Measurements from ENCODE around the gene CRACR2A. TPM values are rescaled to one million over a fixed set of nuclear protein-coding genes. Genes with fewer than 3 reads are reported as not detected.

CRACR2A gene
- total RNA-seq, 1 experiment from 2014 or later: 0.92 TPM

GRCh38 chr12:3750616-3751015 lies 2.3 kb downstream of the CRACR2A start:
- in situ Hi-C loops (cut with HindIII; ENCODE audit: low pct_unique_long_range_greater_than_20kb, low sequenced_read_pairs) (no loop called here), intact Hi-C loops (cut with micrococcal nuclease; ENCODE audit: unreplicated experiment) (no loop called here)
- Histone ChIP-seq H3K27ac (ENCODE audit: low read length) (no peak overlapping the region), H3K9me3 (ENCODE audit: control insufficient read depth, insufficient read depth, low read depth, low read length) (no peaks in the 10 kb centered on the region), H3K27me3 (ENCODE audit: control insufficient read depth, insufficient read depth, low read length) (no peaks in the 10 kb centered on the region; the same call in 1 of the 2 replicates), H3K4me3 (ENCODE audit: low read depth in 2 of 2, low read length in 2 of 2) (no peak overlapping the region), H3K36me3 (ENCODE audit: control insufficient read depth, insufficient read depth, low read length) (no peaks in the 10 kb centered on the region), H3K4me1 (ENCODE audit: control insufficient read depth, insufficient read depth, low read length) (no peaks in the 10 kb centered on the region; the same call in 1 of the 2 replicates)
- ChIA-PET POLR2A (no interaction called here), CTCF (no interaction called here)
- ATAC-seq (no peak), DNase-seq (ENCODE audit: low read depth, low spot score) (no peak)
- TF ChIP-seq TCF7L2 (IDR thresholded peaks at IDR 0.05; ENCODE audit: low read depth, low read length): no peak
- no peak for TF ChIP-seq SIN3A (IDR thresholded peaks at IDR 0.05; ENCODE audit: borderline replicate concordance, insufficient read depth, low read depth, low read length)
- no peak for TF ChIP-seq CTCF (IDR thresholded peaks at IDR 0.05)
- TF ChIP-seq POLR2AphosphoS5 (IDR thresholded peaks at IDR 0.05; ENCODE audit: low read depth, low read length): no peak
- no peak for TF ChIP-seq REST (IDR thresholded peaks at IDR 0.05; ENCODE audit: insufficient read depth in 1 of 2, low read depth in 2 of 2, low read length in 1 of 2)
- BruUV-seq (replicated peaks): no TSS peak

GRCh38 chr12:3748620-3749019 lies 4.3 kb downstream of the CRACR2A start:
- Histone ChIP-seq H3K9me3 (ENCODE audit: control insufficient read depth, insufficient read depth, low read depth, low read length) (no peaks in the 10 kb centered on the region), H3K4me3 (ENCODE audit: low read depth in 2 of 2, low read length in 2 of 2) (no peak overlapping the region), H3K36me3 (ENCODE audit: control insufficient read depth, insufficient read depth, low read length) (no peaks in the 10 kb centered on the region), H3K27ac (ENCODE audit: low read length) (no peak overlapping the region), H3K4me1 (ENCODE audit: control insufficient read depth, insufficient read depth, low read length) (no peaks in the 10 kb centered on the region; the same call in 1 of the 2 replicates), H3K27me3 (ENCODE audit: control insufficient read depth, insufficient read depth, low read length) (no peaks in the 10 kb centered on the region; the same call in 1 of the 2 replicates)
- DNase-seq (ENCODE audit: low read depth, low spot score) (no peak), ATAC-seq (no peak)
- POLR2A ChIA-PET: no interaction called here
- CTCF ChIA-PET: no interaction called here
- no TSS peak for BruUV-seq (replicated peaks)
- intact Hi-C loops (cut with micrococcal nuclease; ENCODE audit: unreplicated experiment): no loop called here
- in situ Hi-C loops (cut with HindIII; ENCODE audit: low pct_unique_long_range_greater_than_20kb, low sequenced_read_pairs): no loop called here
- TF ChIP-seq CTCF (IDR thresholded peaks at IDR 0.05): no peak
- TF ChIP-seq REST (IDR thresholded peaks at IDR 0.05; ENCODE audit: insufficient read depth in 1 of 2, low read depth in 2 of 2, low read length in 1 of 2): no peak
- no peak for TF ChIP-seq TCF7L2 (IDR thresholded peaks at IDR 0.05; ENCODE audit: low read depth, low read length)
- no peak for TF ChIP-seq POLR2AphosphoS5 (IDR thresholded peaks at IDR 0.05; ENCODE audit: low read depth, low read length)
- TF ChIP-seq SIN3A (IDR thresholded peaks at IDR 0.05; ENCODE audit: borderline replicate concordance, insufficient read depth, low read depth, low read length): no peak

Measured in Panc1 (cell line).